ENCODE data around the gene RIC8A. TPM values are rescaled to one million over a fixed set of nuclear protein-coding genes. Genes with fewer than 3 reads are reported as not detected.

Gene RIC8A
- total and polyA plus RNA-seq, 7 experiments from 2014 or later = 74.4 to 119 (median 92.0) TPM

DNA sequence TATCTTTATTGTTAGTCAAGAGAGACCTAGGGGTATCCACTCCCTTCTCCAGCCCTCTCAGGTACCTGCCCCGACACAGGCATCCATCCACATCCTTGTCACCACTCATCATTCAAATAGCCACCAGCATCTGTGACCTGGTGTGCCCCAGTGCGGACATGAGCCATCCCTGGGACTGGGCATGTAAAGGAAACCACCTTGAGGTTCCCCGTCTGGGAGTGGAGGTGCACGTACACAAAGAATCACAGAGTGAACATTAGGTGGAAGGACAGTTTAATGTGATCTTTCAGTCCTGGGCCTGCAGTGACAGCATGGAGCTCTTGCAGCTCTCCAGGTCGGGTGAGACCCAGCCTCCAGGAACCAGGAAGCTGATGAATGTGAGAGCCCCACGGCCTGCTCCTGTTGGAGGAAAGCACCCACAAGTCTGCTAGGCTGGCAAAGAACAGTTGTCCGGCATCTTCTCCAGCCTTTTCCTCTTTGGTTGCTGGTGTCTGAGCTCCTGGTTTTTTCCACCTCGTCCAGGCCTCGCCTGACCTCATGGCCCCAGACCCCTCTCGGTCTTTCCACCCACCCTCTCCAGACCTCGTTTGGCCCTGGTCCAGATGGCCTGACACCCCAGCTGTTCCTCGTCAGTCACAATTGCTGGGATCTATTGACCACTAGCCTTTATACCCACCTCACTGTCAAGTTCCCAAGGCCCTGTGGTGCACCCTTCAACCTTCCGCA is 45.8 kb downstream of the RIC8A start:
- ATAC-seq (no peak), DNase-seq (no peak)
- Histone ChIP-seq H3K27me3 (ENCODE audit: control insufficient read depth in 2 of 2, insufficient read depth in 2 of 2, low read length in 2 of 2) (no peaks in the 10 kb centered on the region), H3K4me1 (ENCODE audit: control insufficient read depth in 2 of 2, insufficient read depth in 2 of 2, low read length in 2 of 2) (peaks cover 0 to 3% of the 10 kb centered on the region in 2 donors), H3K4me3 (ENCODE audit: low read length) (no peak overlapping the region), H3K9me3 (ENCODE audit: control insufficient read depth in 2 of 3, low read length in 3 of 3) (no peaks in the 10 kb centered on the region), H3K27ac (ENCODE audit: low read depth, low read length) (no peak overlapping the region), H3K36me3 (ENCODE audit: control insufficient read depth in 2 of 3, insufficient read depth in 3 of 3, low read length in 3 of 3) (peaks cover 9 to 43% (median 11%) of the 10 kb centered on the region in 3 experiments)
- H3K4me3 Mint-ChIP-seq = no peak overlapping the region
- H3K27me3 Mint-ChIP-seq = peaks cover 0 to 3% (median 0%) of the 10 kb centered on the region in 5 donors
- intact Hi-C loops (cut with micrococcal nuclease) = loop anchor here in 1 of 2 donors (5.0 kb wide), 2 partner anchors 34 to 104 kb away; partner anchors contain the start of gene PGGHG
- POLR2A ChIA-PET = interaction anchor here (0.6 to 4.3 kb wide), 6 partner anchors 14 to 52 kb away, joined by 3 to 40 read pairs (median 20); partner anchors contain the start of genes PSMD13 and SIRT3
- H3K4me1 Mint-ChIP-seq = peaks cover 9 to 18% (median 13%) of the 10 kb centered on the region in 7 donors
- H3K9me3 Mint-ChIP-seq = no peaks in the 10 kb centered on the region
- CTCF ChIA-PET = interaction anchor here (1.0 to 4.1 kb wide), 6 partner anchors 12 to 101 kb away, joined by 3 to 49 read pairs (median 4); partner anchors contain the start of gene IFITM2
- H3K36me3 Mint-ChIP-seq = peaks cover 5 to 22% (median 8%) of the 10 kb centered on the region in 5 donors
- H3K27ac Mint-ChIP-seq = peak overlapping the region in 3 of 9 donors; percentile 14 to 45 (median 38)

DNA sequence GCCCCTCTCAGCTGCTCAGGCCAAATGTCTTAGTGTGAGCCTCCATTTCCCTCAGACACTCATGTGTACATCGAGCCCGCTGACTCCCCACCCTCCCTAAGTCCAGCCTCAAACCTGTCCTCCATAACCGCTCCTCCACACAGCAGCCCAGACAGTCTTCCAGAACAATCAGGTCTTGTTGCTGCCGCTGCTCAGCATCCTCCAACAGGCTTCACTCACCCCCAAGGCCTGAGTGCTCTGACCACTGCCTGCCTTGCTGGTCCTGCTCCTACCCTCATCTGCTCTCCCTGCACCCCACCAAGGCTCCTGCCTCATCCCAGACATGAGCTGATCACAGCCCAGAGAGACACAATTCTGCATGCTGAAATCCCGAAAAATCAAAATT is 46.4 kb downstream of the RIC8A start:
- POLR2A ChIA-PET = interaction anchor here (0.6 to 3.7 kb wide), 3 partner anchors 16 to 51 kb away, joined by 3 to 18 read pairs (median 5); no protein-coding TSS in a partner anchor
- H3K9me3 Mint-ChIP-seq = no peaks in the 10 kb centered on the region
- Histone ChIP-seq H3K27ac (ENCODE audit: low read depth, low read length) (no peak overlapping the region), H3K4me3 (ENCODE audit: low read length) (no peak overlapping the region), H3K36me3 (ENCODE audit: control insufficient read depth in 2 of 3, insufficient read depth in 3 of 3, low read length in 3 of 3) (peaks cover 4 to 38% (median 6%) of the 10 kb centered on the region in 3 experiments), H3K9me3 (ENCODE audit: control insufficient read depth in 2 of 3, low read length in 3 of 3) (no peaks in the 10 kb centered on the region), H3K27me3 (ENCODE audit: control insufficient read depth in 2 of 2, insufficient read depth in 2 of 2, low read length in 2 of 2) (no peaks in the 10 kb centered on the region), H3K4me1 (ENCODE audit: control insufficient read depth in 2 of 2, insufficient read depth in 2 of 2, low read length in 2 of 2) (peaks cover 0 to 3% of the 10 kb centered on the region in 2 donors)
- peaks cover 0 to 3% (median 0%) of the 10 kb centered on the region in 5 donors for H3K27me3 Mint-ChIP-seq
- ATAC-seq (no peak), DNase-seq (no peak)
- intact Hi-C loops (cut with micrococcal nuclease) = loop anchor here in 1 of 2 donors (5.0 kb wide), 2 partner anchors 33 to 103 kb away; partner anchors contain the start of gene PGGHG
- H3K4me1 Mint-ChIP-seq = peaks cover 9 to 18% (median 13%) of the 10 kb centered on the region in 7 donors
- H3K36me3 Mint-ChIP-seq = peaks cover 5 to 22% (median 8%) of the 10 kb centered on the region in 5 donors
- H3K27ac Mint-ChIP-seq = peak overlapping the region in 3 of 9 donors; percentile 24 to 45 (median 30)
- CTCF ChIA-PET = interaction anchor here (1.0 to 4.1 kb wide), 3 partner anchors 12 to 52 kb away, joined by 3 to 49 read pairs (median 5); partner anchors contain the start of gene IFITM2
- H3K4me3 Mint-ChIP-seq = no peak overlapping the region

DNA sequence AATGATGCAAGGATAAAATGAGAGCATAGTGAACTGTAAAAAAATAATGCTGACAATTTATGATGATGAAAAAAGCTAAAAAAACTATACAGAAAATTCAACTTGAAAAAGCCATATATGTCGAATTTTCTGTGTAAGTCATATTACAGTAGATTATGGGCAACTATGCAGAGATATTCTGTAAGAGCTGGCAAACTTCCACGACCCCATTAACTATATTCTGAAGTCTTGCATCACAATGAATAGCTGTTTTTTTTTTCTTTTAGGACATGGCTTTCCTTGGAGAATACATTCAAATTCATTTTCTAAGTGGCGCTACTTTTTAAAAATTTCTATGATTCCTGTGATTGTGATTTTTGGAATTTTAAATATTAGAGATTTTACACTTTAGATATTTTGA is 47.7 kb downstream of the RIC8A start:
- intact Hi-C loops (cut with micrococcal nuclease) = no loop called here
- peaks cover 0 to 6% (median 0%) of the 10 kb centered on the region in 5 donors for H3K27me3 Mint-ChIP-seq
- CTCF ChIA-PET = interaction anchor here (0.5 to 1.1 kb wide), 3 partner anchors 27 to 210 kb away, joined by 3 read pairs; no protein-coding TSS in a partner anchor
- no peak for DNase-seq
- no peak overlapping the region for H3K4me3 Mint-ChIP-seq
- peaks cover 0 to 3% of the 10 kb centered on the region in 2 donors for H3K4me1 ChIP-seq (ENCODE audit: control insufficient read depth in 2 of 2, insufficient read depth in 2 of 2, low read length in 2 of 2)
- H3K27ac ChIP-seq (ENCODE audit: low read depth, low read length) = no peak overlapping the region
- no peaks in the 10 kb centered on the region for H3K27me3 ChIP-seq (ENCODE audit: control insufficient read depth in 2 of 2, insufficient read depth in 2 of 2, low read length in 2 of 2)
- no peaks in the 10 kb centered on the region for H3K9me3 ChIP-seq (ENCODE audit: control insufficient read depth in 2 of 3, low read length in 3 of 3)
- peaks cover 9 to 17% (median 12%) of the 10 kb centered on the region in 7 donors for H3K4me1 Mint-ChIP-seq
- H3K36me3 Mint-ChIP-seq = peaks cover 5 to 16% (median 6%) of the 10 kb centered on the region in 5 donors
- H3K36me3 ChIP-seq (ENCODE audit: control insufficient read depth in 2 of 3, insufficient read depth in 3 of 3, low read length in 3 of 3) = peaks cover 0 to 27% (median 5%) of the 10 kb centered on the region in 3 experiments
- H3K27ac Mint-ChIP-seq = peak overlapping the region in 1 of 9 donors; percentile 38
- POLR2A ChIA-PET = interaction anchor here (3.7 kb wide), 1 partner anchor 27 kb away, joined by 18 read pairs; no protein-coding TSS in a partner anchor
- no peaks in the 10 kb centered on the region for H3K9me3 Mint-ChIP-seq
- H3K4me3 ChIP-seq (ENCODE audit: low read length) = no peak overlapping the region
- ATAC-seq = no peak

DNA sequence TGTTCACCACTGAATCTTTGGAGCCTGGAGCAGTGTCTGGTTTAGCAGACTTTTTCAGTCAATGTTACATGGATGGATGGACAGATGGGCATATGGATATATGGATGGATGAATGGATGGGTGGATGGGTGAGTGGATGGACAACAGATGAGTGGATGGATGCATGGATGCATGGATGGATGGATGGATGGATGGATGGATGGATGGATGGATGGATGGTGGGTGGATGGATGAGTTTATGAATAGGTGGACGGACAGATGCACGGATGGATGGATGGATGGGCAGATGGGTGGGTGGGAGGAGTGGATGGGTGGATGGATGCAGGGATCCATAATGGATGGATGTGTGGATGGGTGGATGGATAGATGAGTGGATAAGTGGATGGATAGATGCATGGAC is 48.3 kb downstream of the RIC8A start:
- DNase-seq (no peak), ATAC-seq (no peak)
- H3K4me3 ChIP-seq (ENCODE audit: low read length) = no peak overlapping the region
- Mint-ChIP-seq H3K9me3 (no peaks in the 10 kb centered on the region), H3K4me3 (no peak overlapping the region), H3K36me3 (peaks cover 5 to 16% (median 6%) of the 10 kb centered on the region in 5 donors), H3K4me1 (peaks cover 4 to 14% (median 9%) of the 10 kb centered on the region in 7 donors), H3K27ac (peak overlapping the region in 2 of 9 donors; percentile 38 to 56), H3K27me3 (peaks cover 0 to 8% (median 0%) of the 10 kb centered on the region in 5 donors)
- no peak overlapping the region for H3K27ac ChIP-seq (ENCODE audit: low read depth, low read length)
- H3K4me1 ChIP-seq (ENCODE audit: control insufficient read depth in 2 of 2, insufficient read depth in 2 of 2, low read length in 2 of 2) = peaks cover 0 to 3% of the 10 kb centered on the region in 2 donors
- POLR2A ChIA-PET = interaction anchor here (0.7 to 3.7 kb wide), 2 partner anchors 26 to 105 kb away, joined by 4 to 18 read pairs; no protein-coding TSS in a partner anchor
- H3K9me3 ChIP-seq (ENCODE audit: control insufficient read depth in 2 of 3, low read length in 3 of 3) = no peaks in the 10 kb centered on the region
- no peaks in the 10 kb centered on the region for H3K27me3 ChIP-seq (ENCODE audit: control insufficient read depth in 2 of 2, insufficient read depth in 2 of 2, low read length in 2 of 2)
- CTCF ChIA-PET = interaction anchor here (0.5 to 1.1 kb wide), 2 partner anchors 28 to 104 kb away, joined by 3 read pairs; no protein-coding TSS in a partner anchor
- intact Hi-C loops (cut with micrococcal nuclease) = no loop called here
- peaks cover 0 to 27% (median 5%) of the 10 kb centered on the region in 3 experiments for H3K36me3 ChIP-seq (ENCODE audit: control insufficient read depth in 2 of 3, insufficient read depth in 3 of 3, low read length in 3 of 3)

DNA sequence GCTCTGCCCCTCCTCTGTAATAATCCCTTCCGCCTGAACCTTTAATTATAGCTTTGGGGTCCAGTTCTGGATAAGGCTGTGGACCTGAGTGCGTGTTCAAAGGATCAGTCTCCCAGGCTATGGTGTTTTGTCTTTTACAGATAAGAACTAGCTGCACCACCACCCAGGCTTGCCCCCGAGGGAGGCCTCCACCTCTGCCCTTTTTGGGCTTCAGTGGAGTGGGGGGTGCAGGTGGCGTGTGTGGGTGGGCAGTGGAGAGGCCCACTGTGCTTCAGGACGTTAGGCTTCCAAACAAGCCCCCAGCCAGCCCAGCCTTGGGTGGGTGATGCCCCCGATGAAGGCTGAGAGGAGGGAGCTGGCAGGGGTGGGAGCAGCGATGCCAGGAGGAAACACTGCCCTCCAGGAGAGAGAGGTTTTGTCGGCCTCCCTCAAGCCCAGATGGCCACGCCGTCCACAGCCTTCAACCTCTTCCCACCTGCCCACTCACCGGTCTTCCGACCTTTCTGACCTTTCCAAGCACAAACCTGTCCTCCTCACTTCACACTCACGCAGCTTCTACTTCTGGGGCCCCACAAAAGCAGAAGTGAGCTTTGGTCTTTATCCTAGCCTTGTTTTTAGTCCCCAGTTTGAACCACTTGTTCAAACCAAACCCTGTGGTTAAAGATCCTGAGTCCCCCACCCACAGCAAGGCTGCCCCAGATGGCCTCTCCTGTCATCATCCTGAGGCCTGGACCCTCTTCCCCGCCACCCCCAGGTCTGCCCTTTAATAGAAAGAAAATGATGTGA is 49.6 kb downstream of the RIC8A start:
- Histone ChIP-seq H3K27me3 (ENCODE audit: control insufficient read depth in 2 of 2, insufficient read depth in 2 of 2, low read length in 2 of 2) (no peaks in the 10 kb centered on the region), H3K4me3 (ENCODE audit: low read length) (no peak overlapping the region), H3K4me1 (ENCODE audit: control insufficient read depth in 2 of 2, insufficient read depth in 2 of 2, low read length in 2 of 2) (no peaks in the 10 kb centered on the region), H3K36me3 (ENCODE audit: control insufficient read depth in 2 of 3, insufficient read depth in 3 of 3, low read length in 3 of 3) (peaks cover 0 to 19% (median 5%) of the 10 kb centered on the region in 3 experiments), H3K27ac (ENCODE audit: low read depth, low read length) (no peak overlapping the region), H3K9me3 (ENCODE audit: control insufficient read depth in 2 of 3, low read length in 3 of 3) (no peaks in the 10 kb centered on the region)
- DNase-seq (no peak), ATAC-seq (no peak)
- H3K4me1 Mint-ChIP-seq = peaks cover 0 to 12% (median 0%) of the 10 kb centered on the region in 7 donors
- no peak overlapping the region for H3K4me3 Mint-ChIP-seq
- POLR2A ChIA-PET = interaction anchor here (0.6 to 3.7 kb wide), 6 partner anchors 11 to 351 kb away, joined by 3 to 18 read pairs (median 4); no protein-coding TSS in a partner anchor
- CTCF ChIA-PET = no interaction called here
- peaks cover 0 to 2% (median 0%) of the 10 kb centered on the region in 11 donors for H3K9me3 Mint-ChIP-seq
- no peak overlapping the region for H3K27ac Mint-ChIP-seq
- peaks cover 0 to 8% (median 0%) of the 10 kb centered on the region in 5 donors for H3K27me3 Mint-ChIP-seq
- intact Hi-C loops (cut with micrococcal nuclease) = no loop called here
- peaks cover 0 to 10% (median 5%) of the 10 kb centered on the region in 5 donors for H3K36me3 Mint-ChIP-seq

Measured in naive thymus-derived CD4-positive, alpha-beta T cell (primary cell).